NCI-H1417 treated with DMSO at 0.1 percent for 48 hours (cell line): Measurements from ENCODE around the gene CCSER1.
"Not testable (repeated sequence)": the region's sequence is repeated elsewhere in the genome, so short reads cannot be mapped to it uniquely, and the experiment has no call there.

Source experiments
- DNase-seq: peaks from one replicate; lab custom pipeline; 2025; lab: John Stamatoyannopoulos, UW

The CCSER1 gene

DNA sequence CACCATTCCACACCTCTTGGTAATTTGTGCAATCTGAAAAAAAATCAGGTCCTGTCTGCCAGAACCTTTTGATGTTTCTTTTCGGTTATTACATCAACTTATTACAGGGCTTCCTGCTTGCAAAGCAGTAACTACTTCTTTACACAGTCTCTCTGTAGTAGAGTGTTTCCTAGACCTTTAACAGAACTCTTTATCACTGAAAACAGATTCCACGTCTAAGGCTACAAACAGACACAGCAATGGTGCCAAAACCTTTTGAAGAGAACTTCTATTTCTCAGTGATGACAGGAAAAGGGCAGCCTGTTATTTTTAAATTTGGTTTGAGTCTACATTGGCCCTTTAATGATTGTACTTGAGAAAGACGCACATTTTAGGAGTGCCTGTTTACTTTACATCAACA is 1463.1 kb downstream of the CCSER1 start:
- no peak for DNase-seq

DNA sequence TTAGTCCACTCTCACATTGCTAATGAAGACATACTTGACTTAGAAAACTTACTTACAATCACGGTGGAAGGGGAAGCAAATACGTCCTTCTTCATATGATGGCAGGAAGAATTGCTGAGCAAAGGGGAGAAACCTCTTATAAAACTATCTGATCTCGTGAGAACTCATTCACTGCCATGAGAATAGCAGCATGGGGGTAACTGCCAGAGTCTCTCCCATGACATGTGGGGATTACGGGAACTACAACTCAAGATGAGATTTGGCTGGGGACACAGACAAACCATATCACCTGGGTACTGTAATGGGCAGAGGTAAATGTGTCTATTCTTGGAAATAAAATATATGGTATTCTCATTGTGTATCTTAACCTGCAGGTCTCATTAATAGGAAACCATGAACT is 1464.9 kb downstream of the CCSER1 start:
- no peak for DNase-seq

DNA sequence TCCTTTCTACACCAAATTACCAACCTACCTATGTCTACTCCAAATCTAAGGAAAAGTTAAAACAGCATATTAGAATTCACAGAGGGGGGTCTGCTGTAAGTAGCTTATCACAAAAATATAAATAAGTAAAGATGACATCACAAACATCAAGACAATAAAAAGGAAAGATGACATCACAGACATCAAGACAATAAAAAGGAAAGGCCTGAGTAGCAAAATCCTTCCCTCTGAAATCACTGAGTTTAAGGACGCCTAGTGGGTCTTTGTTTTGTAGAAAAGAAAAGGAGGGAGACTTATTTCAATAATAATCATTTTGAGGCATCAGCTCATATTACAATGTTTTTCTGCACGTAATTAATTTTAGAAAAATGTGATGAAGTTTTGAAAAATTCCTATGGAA is 1469.5 kb downstream of the CCSER1 start:
- no peak for DNase-seq

DNA sequence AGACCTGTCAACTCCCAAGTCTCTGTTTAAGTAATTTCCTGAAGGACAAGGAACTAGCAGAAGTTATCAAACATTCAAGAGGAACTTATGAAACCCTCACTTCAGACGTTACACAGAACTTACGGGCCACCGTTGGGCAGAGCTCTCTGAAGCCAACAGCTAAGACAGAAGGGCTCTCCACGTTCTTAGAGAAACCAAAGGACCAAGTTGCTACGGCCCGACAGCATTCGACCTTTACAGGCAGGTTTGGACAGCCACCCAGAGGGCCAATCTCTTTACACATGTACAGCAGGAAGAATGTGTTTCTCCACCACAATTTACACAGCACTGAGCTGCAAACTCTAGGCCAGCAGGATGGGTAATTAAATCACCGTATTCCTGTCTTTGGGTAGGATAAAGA is 1471.5 kb downstream of the CCSER1 start:
- DNase-seq: no peak

DNA sequence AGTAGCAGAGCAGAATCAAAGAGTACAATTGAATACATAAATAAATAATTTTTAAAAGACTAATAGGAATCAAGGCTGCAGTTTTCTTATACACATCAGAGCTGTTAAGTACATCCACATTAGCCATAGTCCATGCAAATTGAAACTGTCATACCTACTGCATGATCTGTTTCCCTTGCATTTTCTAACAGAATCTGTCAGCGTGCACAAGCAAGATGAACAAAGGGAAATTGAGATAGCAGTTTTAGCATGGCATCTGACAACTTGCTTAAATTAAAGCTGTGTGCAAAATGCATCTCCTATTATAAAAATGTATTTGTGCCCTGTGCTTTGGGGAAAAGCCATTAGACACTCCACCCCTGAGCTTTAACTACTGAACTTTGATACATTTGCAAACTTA is 1473.1 kb downstream of the CCSER1 start:
- DNase-seq: no peak

DNA sequence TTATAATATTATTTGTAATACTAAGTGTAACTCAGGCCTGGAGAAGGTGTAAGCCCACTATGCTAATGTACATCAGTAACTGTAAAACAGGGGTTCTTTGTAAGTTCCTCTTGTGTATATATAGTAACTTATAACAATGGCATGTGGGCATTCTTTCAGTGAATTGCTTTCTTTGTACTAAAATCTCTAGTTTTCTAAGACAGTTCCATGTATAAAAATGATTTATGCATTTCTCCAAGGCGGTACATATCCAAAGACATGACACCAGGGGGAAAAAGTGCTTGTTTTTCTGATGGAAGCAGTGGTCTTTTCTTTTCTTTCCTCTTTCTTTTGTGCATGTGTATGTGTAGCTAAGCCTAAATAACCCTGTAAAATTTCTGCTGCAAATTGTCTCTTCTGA is 1474.2 kb downstream of the CCSER1 start:
- DNase-seq: no peak

DNA sequence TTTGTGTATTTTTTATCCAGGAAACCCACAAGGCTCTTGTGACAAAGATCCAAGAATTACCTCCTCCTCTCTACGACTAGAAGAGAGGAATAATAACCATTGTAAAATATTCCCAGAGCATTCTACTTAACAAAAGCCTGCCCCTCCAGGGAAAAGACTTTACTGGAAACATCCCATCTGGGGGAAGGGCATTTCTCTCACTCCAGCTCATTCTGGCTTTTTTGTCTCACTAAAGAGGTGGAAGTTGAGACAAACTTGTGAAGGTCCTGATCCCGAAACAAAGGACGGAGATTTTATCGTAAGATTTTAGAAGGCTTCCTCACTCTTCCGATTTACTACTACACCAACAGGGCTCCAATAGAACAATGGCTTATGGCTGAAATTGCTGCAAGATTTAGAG is 1484.6 kb downstream of the CCSER1 start:
- no peak for DNase-seq

DNA sequence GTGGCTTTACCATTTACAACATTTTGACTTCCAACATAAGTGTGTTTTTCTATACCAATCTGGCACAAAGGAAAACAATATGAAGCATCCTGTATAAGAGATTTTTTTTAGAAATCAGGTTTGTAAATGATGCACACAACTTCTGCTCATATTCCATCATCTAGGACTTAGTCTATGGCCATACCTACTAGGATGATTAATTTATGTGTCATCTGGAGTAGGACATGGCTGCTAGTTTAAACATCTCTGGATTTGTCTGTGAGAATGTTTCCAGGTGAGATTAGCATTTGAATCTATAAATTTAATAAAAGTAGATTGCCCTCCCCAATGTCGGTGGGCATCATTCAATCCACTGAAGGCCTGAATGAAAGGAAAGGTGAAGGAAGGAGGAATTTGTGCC is 1493.8 kb downstream of the CCSER1 start:
- DNase-seq: no peak

DNA sequence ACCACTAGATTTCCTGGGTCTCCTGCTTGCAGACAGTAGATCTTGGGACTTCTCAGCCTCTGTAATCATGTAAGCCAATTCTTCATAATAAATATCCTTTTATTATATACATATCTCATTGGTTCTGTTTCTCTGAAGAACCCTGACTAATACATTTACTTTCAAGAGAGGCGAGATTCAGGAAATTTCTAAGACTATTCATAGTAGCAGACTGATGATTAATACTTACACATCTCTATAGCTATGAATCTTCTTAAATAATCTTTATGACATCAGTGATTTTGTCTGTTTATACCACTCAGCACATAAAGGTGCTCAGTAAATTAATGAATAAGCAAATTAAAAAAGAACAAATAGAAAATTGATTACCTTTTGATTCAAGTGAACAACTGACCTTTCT is 1494.3 kb downstream of the CCSER1 start:
- DNase-seq: no peak

DNA sequence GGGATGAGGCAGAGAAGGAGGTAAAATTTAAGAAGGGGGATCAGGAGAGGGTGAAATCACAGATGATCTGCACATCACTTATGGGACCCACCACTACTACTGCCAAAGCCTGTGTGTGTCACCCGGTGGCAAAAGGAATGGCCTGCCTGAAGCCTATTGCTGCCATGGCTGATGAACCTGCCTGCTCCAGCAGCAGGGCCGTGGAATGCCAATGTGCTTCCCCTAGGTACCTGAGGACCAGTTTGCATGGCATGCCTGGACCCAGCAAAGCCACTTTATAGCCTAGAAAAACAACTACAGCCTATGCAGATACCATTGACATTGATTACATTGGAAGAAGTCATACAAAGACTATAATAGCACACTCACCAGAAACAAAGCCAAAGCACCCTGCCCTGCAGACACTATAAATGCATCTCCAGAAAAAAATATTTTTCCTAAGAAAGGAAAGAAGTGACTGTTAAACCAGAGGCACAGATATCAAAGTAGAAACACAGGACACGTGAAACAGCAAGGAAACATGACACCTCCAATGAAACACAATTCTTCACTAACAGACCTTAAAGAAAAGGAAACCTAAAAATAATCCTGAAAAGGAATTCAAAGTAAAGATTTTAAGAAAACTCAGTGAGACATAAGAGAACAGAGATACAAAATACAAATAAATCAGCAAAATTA is 1495.9 kb downstream of the CCSER1 start:
- DNase-seq: no peak

DNA sequence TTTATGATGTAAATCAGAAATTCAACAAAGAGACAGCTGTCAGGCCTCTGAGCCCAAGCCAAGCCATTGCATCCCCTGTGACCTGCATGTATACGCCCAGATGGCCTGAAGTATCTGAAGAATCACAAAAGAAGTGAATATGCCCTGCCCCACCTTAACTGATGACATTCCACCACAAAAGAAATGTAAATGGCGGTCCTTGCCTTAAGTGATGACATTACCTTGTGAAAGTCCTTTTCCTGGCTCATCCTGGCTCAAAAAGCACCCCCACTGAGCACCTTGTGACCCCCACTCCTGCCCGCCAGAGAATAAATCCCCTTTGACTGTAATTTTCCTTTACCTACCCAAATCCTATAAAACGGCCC is 1496.4 kb downstream of the CCSER1 start:
- not testable (repeated sequence) for DNase-seq

DNA sequence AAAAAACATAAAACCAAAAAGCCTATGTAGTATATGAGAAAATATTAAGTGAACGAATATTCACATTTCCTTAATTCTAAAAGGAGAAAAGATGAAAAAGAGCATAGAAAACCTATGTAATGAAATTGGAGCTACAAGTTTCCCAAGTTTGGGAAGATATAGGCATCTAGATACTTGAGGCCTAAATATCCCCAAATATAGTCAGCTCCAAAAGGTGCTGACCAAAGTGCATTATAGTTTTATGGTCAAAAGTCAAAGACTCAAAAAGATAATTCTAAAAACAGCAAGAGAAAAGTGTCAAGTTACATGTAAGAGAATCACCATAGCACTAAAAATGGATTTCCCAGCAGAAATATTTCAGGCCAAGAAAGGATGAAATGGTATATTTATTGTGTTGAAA is 1502.9 kb downstream of the CCSER1 start:
- no peak for DNase-seq

DNA sequence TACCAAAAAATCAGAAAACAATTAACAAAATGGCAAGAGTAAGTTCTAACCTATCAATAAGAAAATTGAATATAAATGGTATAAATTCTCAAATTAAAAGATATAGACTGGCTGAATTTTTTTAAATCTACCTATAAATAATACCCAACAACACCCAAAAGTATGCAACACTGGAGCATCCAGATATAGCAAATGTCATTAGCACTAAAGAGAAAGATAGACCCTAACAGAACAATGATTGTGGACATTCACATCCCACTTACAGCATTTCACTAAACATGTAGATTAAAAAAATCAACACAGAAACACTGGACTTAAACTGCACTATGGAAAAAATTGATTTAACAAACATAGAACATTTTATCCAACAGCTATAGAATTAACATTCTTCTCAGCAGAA is 1503.6 kb downstream of the CCSER1 start:
- no peak for DNase-seq

DNA sequence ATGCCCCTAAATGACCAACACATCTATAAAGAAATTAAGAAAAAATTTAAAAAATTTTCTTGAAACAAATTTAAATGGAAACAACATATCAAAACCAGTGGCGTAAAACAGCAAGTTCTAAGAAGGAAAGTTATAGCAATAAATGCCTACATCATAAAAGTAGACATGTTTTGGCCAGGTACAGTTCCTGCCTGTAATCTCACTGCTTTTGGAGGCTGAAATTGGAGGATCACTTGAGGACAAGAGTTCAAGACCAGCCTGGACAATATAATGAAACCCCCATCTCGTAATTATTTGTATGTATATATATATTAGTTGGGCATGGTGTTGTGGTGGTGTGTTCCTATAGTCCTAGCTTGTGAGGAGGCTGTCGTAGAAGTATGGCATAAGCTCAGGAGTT is 1504.1 kb downstream of the CCSER1 start:
- no peak for DNase-seq

DNA sequence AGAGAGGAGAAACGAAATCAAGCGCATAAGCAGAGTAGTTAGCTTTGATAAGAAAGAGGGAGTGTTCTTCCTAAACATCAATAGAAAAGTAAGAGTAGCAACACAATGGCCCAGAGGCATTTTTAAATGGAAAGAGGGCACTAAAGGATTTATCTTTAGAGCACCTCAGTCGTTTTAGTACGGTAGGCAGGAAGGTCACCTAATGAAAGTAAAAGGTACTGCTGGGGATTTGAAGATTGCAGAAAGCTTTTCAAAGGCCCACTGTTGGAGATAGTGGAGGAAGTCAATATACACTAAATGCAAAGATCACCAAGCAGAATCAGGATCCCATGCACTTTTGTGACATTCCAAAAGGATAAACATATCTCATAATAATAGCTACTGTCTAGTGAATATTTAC is 1508.9 kb downstream of the CCSER1 start:
- no peak for DNase-seq
